GM23248 (cell line): ENCODE results near the gene CYRIA. TPM values are rescaled to one million over a fixed set of nuclear protein-coding genes. Genes with fewer than 3 reads are reported as not detected.

Source experiments
- DNase-seq: peaks from one replicate; pipeline ENCODE4 v3.0.0-alpha.2; 2015
- H2AFZ ChIP-seq: fragments of 200-600 bp; sonication (generic); 2 replicates; pipeline ENCODE4 v1.6.1; 2016; ENCODE audit warnings: antibody characterized with exemption
- H3F3A ChIP-seq: fragments of 200-600 bp; sonication (generic); 2 replicates; pipeline ENCODE4 v1.6.1; 2016; ENCODE audit warnings: mild to moderate bottlenecking, antibody characterized with exemption, mixed run types; ENCODE audit not compliant: insufficient read depth
- H3K27ac ChIP-seq: fragments of 200-600 bp; sonication (generic); 2 replicates; pipeline ENCODE4 v1.5.1; 2016; ENCODE audit warnings: mild to moderate bottlenecking
- H3K27me3 ChIP-seq: fragments of 200-600 bp; sonication (generic); replicated peaks from 2 replicates; pipeline ENCODE4 v1.6.1; 2016; ENCODE audit warnings: mild to moderate bottlenecking; ENCODE audit not compliant: insufficient read depth
- H3K36me3 ChIP-seq: fragments of 200-600 bp; sonication (generic); 2 replicates; pipeline ENCODE4 v1.6.1; 2016; ENCODE audit warnings: low read depth, mild to moderate bottlenecking
- H3K4me1 ChIP-seq: fragments of 200-600 bp; sonication (generic); 2 replicates; pipeline ENCODE4 v1.6.1; 2016; ENCODE audit warnings: mild to moderate bottlenecking; ENCODE audit not compliant: insufficient read depth
- H3K4me2 ChIP-seq: fragments of 200-600 bp; sonication (generic); one replicate; pipeline ENCODE4 v1.6.1; 2016; ENCODE audit warnings: mild to moderate bottlenecking; ENCODE audit not compliant: unreplicated experiment
- H3K4me3 ChIP-seq: fragments of 200-600 bp; sonication (generic); 2 replicates; pipeline ENCODE4 v1.5.1; 2016; ENCODE audit warnings: mild to moderate bottlenecking
- H3K79me2 ChIP-seq: fragments of 200-600 bp; sonication (generic); 2 replicates; pipeline ENCODE4 v1.6.1; 2016; ENCODE audit warnings: mild to moderate bottlenecking; ENCODE audit not compliant: insufficient read depth
- H3K9ac ChIP-seq: fragments of 200-600 bp; sonication (generic); 2 replicates; pipeline ENCODE4 v1.6.1; 2016; ENCODE audit warnings: mild to moderate bottlenecking
- H3K9me2 ChIP-seq: fragments of 200-600 bp; sonication (generic); 2 replicates; pipeline ENCODE4 v1.6.1; 2016; ENCODE audit warnings: mixed run types, mild to moderate bottlenecking, moderate library complexity; ENCODE audit not compliant: insufficient read depth
- H3K9me3 ChIP-seq: fragments of 200-600 bp; sonication (generic); one replicate; pipeline ENCODE4 v1.6.1; 2017; ENCODE audit warnings: low read depth
- H4K20me1 ChIP-seq: fragments of 200-600 bp; sonication (generic); 2 replicates; pipeline ENCODE4 v1.6.0; 2016; ENCODE audit not compliant: insufficient read depth
- EZH2 ChIP-seq: fragments of 200-600 bp; sonication (generic); IDR thresholded peaks from 2 replicates; pipeline ENCODE4 v1.6.1; 2018; ENCODE audit warnings: antibody characterized with exemption, mild to moderate bottlenecking; ENCODE audit not compliant: insufficient read depth, poor library complexity, severe bottlenecking
- EZH2phosphoT487 ChIP-seq: fragments of 200-600 bp; sonication (generic); IDR thresholded peaks from 2 replicates; pipeline ENCODE4 v1.6.1; 2018; ENCODE audit warnings: antibody characterized with exemption, moderate library complexity, mild to moderate bottlenecking, low read depth; ENCODE audit not compliant: insufficient read depth
- WGBS, 2 experiments: methylation state at CpG; one replicate each; pipeline ENCODE4 v1.1.6; 2015 to 2017; ENCODE audit warnings: low lambda C conversion rate in 2 of 2, low coverage in 1 of 2; ENCODE audit errors: missing lambda C conversion rate in 2 of 2; 5-methylcytosine and 5-hydroxymethylcytosine counted together
- in situ Hi-C: fragments of 300-500 bp; cut with MboI; formaldehyde crosslinking; loops from 2 replicates; pipeline ENCODE4 v1.15.0; 2020
- polyA plus RNA-seq: library from polyadenylated mRNA; unstranded; fragments of >200 nt; fragmentation: Nextera tagmentation; extraction: Ambion mirVana; gene quantifications from 2 replicates; pipeline ENCODE4 v1.2.1, GENCODE V29; 2016
- total RNA-seq: library from RNA; depleted of rRNA; stranded (reverse); fragments of >200 nt; shearing (Covaris generic); gene quantifications from 2 replicates; pipeline ENCODE4 v1.2.3, GENCODE V29; 2014

The CYRIA gene
- total and polyA plus RNA-seq, 2 experiments from 2014 or later = not detected

DNA sequence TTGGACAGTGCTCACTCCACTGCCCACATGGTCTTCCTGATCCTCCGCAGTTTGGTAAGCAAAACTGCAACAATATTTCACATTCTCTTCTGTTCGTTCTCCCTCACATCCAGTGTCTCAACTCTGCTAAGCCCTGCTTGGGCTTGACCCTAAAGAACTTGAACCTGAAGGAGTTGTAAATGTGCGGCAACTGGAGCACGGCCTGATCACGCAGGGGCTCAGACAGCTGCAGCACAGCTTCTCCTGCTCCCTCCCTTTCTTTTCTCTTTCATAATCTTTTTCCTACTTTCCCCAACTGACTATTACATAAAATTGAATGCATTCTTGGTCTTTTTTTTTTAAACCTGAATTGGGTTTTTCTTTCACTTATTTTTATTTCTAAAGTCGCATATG lies 10.2 kb downstream of the CYRIA start:
- Histone ChIP-seq H3K36me3 (no peaks in the 10 kb centered on the region), H3K79me2 (no peaks in the 10 kb centered on the region), H3K9ac (no peak overlapping the region), H3K4me2 (no peak overlapping the region), H3F3A (no peaks in the 10 kb centered on the region), H4K20me1 (no peaks in the 10 kb centered on the region), H3K9me2 (no peaks in the 10 kb centered on the region), H3K9me3 (no peaks in the 10 kb centered on the region), H3K27me3 (peaks cover 13% of the 10 kb centered on the region; the same call in 1 of the 2 replicates), H3K4me3 (no peak overlapping the region), H3K4me1 (peaks cover 7% of the 10 kb centered on the region), H3K27ac (no peak overlapping the region), H2AFZ (no peak overlapping the region)
- TF ChIP-seq EZH2phosphoT487 = no peak
- no peak for TF ChIP-seq EZH2
- DNase-seq = no peak
- in situ Hi-C loops = no loop called here
- 86 to 88% methylated on average over 6 of the region's 6 CpGs for WGBS, 2 experiments

DNA sequence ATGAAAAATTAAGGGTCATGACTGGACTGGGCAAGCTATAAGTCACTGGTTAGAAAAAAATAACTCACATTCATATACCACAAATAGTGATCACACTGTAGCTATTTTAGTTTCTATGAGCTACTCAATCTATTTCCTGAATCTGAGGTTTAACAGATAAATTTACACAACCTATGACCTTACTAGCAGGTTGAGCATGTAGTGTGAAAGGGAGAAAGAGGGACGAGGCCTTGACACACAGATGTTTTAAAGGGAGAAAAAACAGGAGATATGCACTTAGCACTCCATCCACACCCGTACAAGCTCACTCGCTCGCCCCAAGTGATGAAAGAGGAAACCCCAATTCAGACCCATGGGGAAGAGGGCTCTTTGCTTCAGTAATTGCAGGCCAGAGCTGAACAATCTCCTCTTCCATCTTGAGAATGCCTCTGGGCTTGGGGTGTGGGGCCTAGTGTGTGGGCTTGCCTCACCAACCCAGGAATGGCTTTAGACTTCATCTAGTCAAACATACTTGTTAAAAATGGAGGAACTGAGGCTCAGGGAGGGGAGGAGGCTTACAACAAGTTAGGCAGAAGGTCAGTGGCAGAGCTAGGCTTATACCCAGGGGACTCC lies 10.7 kb downstream of the CYRIA start:
- TF ChIP-seq EZH2phosphoT487 = no peak
- TF ChIP-seq EZH2 = no peak
- no peak for DNase-seq
- no peaks in the 10 kb centered on the region for H3K9me2 ChIP-seq
- H3K4me3 ChIP-seq = no peak overlapping the region
- WGBS, 2 experiments = 69 to 85% methylated on average over 4 of the region's 4 CpGs
- in situ Hi-C loops = no loop called here
- H3F3A ChIP-seq = no peaks in the 10 kb centered on the region
- H4K20me1 ChIP-seq = no peaks in the 10 kb centered on the region
- H3K9ac ChIP-seq = no peak overlapping the region
- no peaks in the 10 kb centered on the region for H3K79me2 ChIP-seq
- H3K4me1 ChIP-seq = peaks cover 12% of the 10 kb centered on the region
- no peak overlapping the region for H3K27ac ChIP-seq
- no peaks in the 10 kb centered on the region for H3K36me3 ChIP-seq
- no peak overlapping the region for H2AFZ ChIP-seq
- H3K4me2 ChIP-seq = no peak overlapping the region
- H3K9me3 ChIP-seq = no peaks in the 10 kb centered on the region
- H3K27me3 ChIP-seq = peaks cover 12% of the 10 kb centered on the region; the same call in 1 of the 2 replicates

DNA sequence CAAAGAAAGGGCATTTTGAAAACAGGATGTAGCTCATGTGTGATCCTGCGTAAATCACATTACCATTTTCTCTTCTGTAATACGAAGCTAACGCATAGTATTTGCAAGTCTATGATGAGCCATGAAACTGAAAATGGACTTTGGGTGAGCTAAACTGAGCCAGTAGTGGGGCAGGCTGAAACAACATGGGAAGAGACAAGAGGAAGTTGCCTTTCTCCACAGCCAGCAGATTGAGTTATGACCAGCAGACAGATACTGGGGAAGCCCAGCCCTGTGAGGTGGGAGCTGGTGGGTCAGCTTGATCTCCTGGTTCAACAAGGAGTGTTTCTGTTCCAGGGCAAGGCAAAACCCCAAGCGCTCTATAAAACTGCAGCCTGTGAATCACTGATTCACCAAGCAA lies 11.8 kb downstream of the CYRIA start:
- Histone ChIP-seq H3K9me3 (no peaks in the 10 kb centered on the region), H3K36me3 (no peaks in the 10 kb centered on the region), H3K27ac (no peak overlapping the region), H3K4me3 (no peak overlapping the region), H3K9me2 (no peaks in the 10 kb centered on the region), H3K4me1 (peaks cover 15% of the 10 kb centered on the region), H3K4me2 (no peak overlapping the region), H3K9ac (no peak overlapping the region), H4K20me1 (no peaks in the 10 kb centered on the region), H3K27me3 (peaks cover 10% of the 10 kb centered on the region; the same call in 1 of the 2 replicates), H2AFZ (no peak overlapping the region), H3F3A (no peaks in the 10 kb centered on the region), H3K79me2 (no peaks in the 10 kb centered on the region)
- DNase-seq = no peak
- 75 to 84% methylated on average over 4 of the region's 4 CpGs for WGBS, 2 experiments
- in situ Hi-C loops = no loop called here
- TF ChIP-seq EZH2phosphoT487 (no peak), EZH2 (no peak)

DNA sequence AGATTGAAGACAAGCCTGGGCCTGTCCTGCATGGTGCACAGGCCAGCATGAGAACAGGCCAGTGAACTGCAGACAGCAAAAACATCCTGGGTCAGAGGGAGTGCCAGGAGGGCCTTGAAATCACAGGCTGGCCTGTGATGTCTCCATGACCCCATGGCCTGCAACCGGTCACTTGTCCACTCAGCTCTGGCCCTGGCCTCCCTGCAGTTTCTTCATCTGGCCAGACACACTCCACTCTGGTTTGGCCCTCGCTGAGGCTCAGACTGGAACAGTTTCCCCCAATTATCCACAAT lies 12.6 kb downstream of the CYRIA start:
- Histone ChIP-seq H3K27me3 (0 out of 2 replicates have a peak, but pooled peaks cover 3% of the 10 kb centered on the region), H3F3A (no peaks in the 10 kb centered on the region), H3K27ac (no peak overlapping the region), H3K9ac (no peak overlapping the region), H2AFZ (no peak overlapping the region), H3K9me2 (no peaks in the 10 kb centered on the region), H3K4me3 (no peak overlapping the region), H3K9me3 (no peaks in the 10 kb centered on the region), H4K20me1 (no peaks in the 10 kb centered on the region), H3K4me1 (peaks cover 15% of the 10 kb centered on the region), H3K36me3 (no peaks in the 10 kb centered on the region), H3K79me2 (no peaks in the 10 kb centered on the region), H3K4me2 (no peak overlapping the region)
- 38 to 45% methylated on average over 2 of the region's 2 CpGs for WGBS, 2 experiments
- in situ Hi-C loops = no loop called here
- TF ChIP-seq EZH2 (no peak), EZH2phosphoT487 (no peak)
- DNase-seq = no peak
